H9 (cell line): Measurements from ENCODE around the gene CCDC149. TPM values are rescaled to one million over a fixed set of nuclear protein-coding genes. Genes with fewer than 3 reads are reported as not detected.

Source experiments
- DNase-seq: peaks from one replicate; pipeline ENCODE4 v3.0.0-alpha.2; 2017
- H2AFZ ChIP-seq: one replicate; pipeline ENCODE4 v1.6.1; 2013; ENCODE audit warnings: mild to moderate bottlenecking, low read length, control low read depth, moderate library complexity
- H2AK5ac ChIP-seq: 2 replicates; pipeline ENCODE4 v1.6.1; 2013; ENCODE audit warnings: low read length, control low read depth, mixed read lengths; ENCODE audit not compliant: insufficient read length
- H2BK120ac ChIP-seq: one replicate; pipeline ENCODE4 v1.6.1; 2013; ENCODE audit warnings: low read depth, mild to moderate bottlenecking, low read length, control low read depth, inconsistent platforms; ENCODE audit not compliant: poor library complexity, severe bottlenecking
- H2BK12ac ChIP-seq: 2 replicates; pipeline ENCODE4 v1.6.1; 2013; ENCODE audit warnings: low read length, control low read depth, mixed read lengths, low read depth; ENCODE audit not compliant: insufficient read length
- H2BK15ac ChIP-seq: 2 replicates; pipeline ENCODE4 v1.6.1; 2013; ENCODE audit warnings: low read depth, low read length, control low read depth
- H2BK20ac ChIP-seq: one replicate; pipeline ENCODE4 v1.6.1; 2013; ENCODE audit warnings: low read depth, mild to moderate bottlenecking, low read length, control low read depth, inconsistent platforms; ENCODE audit not compliant: poor library complexity, severe bottlenecking
- H2BK5ac ChIP-seq: 2 replicates; pipeline ENCODE4 v1.6.1; 2013; ENCODE audit warnings: low read length, control low read depth, mixed read lengths; ENCODE audit not compliant: insufficient read length
- H3K14ac ChIP-seq: 2 replicates; pipeline ENCODE4 v1.6.1; 2013; ENCODE audit warnings: low read length, control low read depth; ENCODE audit not compliant: insufficient read depth
- H3K18ac ChIP-seq: 2 replicates; pipeline ENCODE4 v1.6.1; 2013; ENCODE audit warnings: low read depth, mild to moderate bottlenecking, mixed read lengths, low read length, control low read depth; ENCODE audit not compliant: insufficient read length
- H3K23ac ChIP-seq: 2 replicates; pipeline ENCODE4 v1.6.1; 2013; ENCODE audit warnings: low read length, control low read depth, mixed read lengths, low read depth; ENCODE audit not compliant: insufficient read length
- H3K23me2 ChIP-seq: 2 replicates; pipeline ENCODE4 v1.6.1; 2013; ENCODE audit warnings: low read depth, mild to moderate bottlenecking, mixed read lengths, low read length, control low read depth; ENCODE audit not compliant: insufficient read length, poor library complexity, severe bottlenecking
- H3K27ac ChIP-seq: 2 replicates; pipeline ENCODE4 v1.5.1; 2013; ENCODE audit warnings: low read length, control low read depth, mixed read lengths, low read depth; ENCODE audit not compliant: insufficient read length
- H3K27me3 ChIP-seq: 2 replicates; pipeline ENCODE4 v1.6.1; 2013; ENCODE audit warnings: low read length, control low read depth, inconsistent platforms; ENCODE audit not compliant: insufficient read depth
- H3K4ac ChIP-seq: 2 replicates; pipeline ENCODE4 v1.6.1; 2013; ENCODE audit warnings: low read depth, mild to moderate bottlenecking, control low read depth, inconsistent platforms, low read length, moderate library complexity
- H3K4me1 ChIP-seq: 2 replicates; pipeline ENCODE4 v1.6.1; 2013; ENCODE audit warnings: low read length, control low read depth, inconsistent platforms; ENCODE audit not compliant: insufficient read depth
- H3K4me2 ChIP-seq: 2 replicates; pipeline ENCODE4 v1.6.1; 2013; ENCODE audit warnings: low read length, control low read depth, mixed read lengths; ENCODE audit not compliant: insufficient read length, insufficient read depth
- H3K56ac ChIP-seq: 2 replicates; pipeline ENCODE4 v1.6.1; 2013; ENCODE audit warnings: low read depth, mild to moderate bottlenecking, mixed read lengths, low read length, control low read depth; ENCODE audit not compliant: insufficient read length
- H3K79me1 ChIP-seq: 2 replicates; pipeline ENCODE4 v1.6.1; 2013; ENCODE audit warnings: low read depth, mild to moderate bottlenecking, moderate library complexity, low read length, control low read depth, inconsistent platforms; ENCODE audit not compliant: insufficient read depth, poor library complexity, severe bottlenecking
- H3K79me2 ChIP-seq: 2 replicates; pipeline ENCODE4 v1.6.1; 2013; ENCODE audit warnings: low read length, control low read depth, inconsistent platforms; ENCODE audit not compliant: insufficient read depth
- H3K9ac ChIP-seq: 2 replicates; pipeline ENCODE4 v1.6.1; 2013; ENCODE audit warnings: low read length, control low read depth, mixed read lengths; ENCODE audit not compliant: insufficient read length; ENCODE audit errors: extremely low read depth
- H3K9me3 ChIP-seq: one replicate; pipeline ENCODE4 v1.6.1; 2013; ENCODE audit warnings: low read depth, low read length, inconsistent platforms; ENCODE audit not compliant: control insufficient read depth
- H3T11ph ChIP-seq: one replicate; pipeline ENCODE4 v1.6.1; 2013; ENCODE audit warnings: mild to moderate bottlenecking, low read length, control low read depth, inconsistent platforms
- H4K20me1 ChIP-seq: one replicate; pipeline ENCODE4 v1.6.1; 2013; ENCODE audit not compliant: control insufficient read depth, insufficient read length, insufficient read depth
- H4K5ac ChIP-seq: 2 replicates; pipeline ENCODE4 v1.6.1; 2013; ENCODE audit warnings: low read depth, mild to moderate bottlenecking, mixed read lengths, low read length, control low read depth; ENCODE audit not compliant: insufficient read length
- H4K8ac ChIP-seq: replicated peaks from 2 replicates; pipeline ENCODE4 v1.6.1; 2013; ENCODE audit warnings: low read length, control low read depth, mixed read lengths, low read depth; ENCODE audit not compliant: insufficient read length
- H4K91ac ChIP-seq: 2 replicates; pipeline ENCODE4 v1.6.1; 2013; ENCODE audit warnings: low read depth, mild to moderate bottlenecking, moderate library complexity, mixed read lengths, low read length, control low read depth; ENCODE audit not compliant: insufficient read length
- H3K27ac Mint-ChIP-seq, 3 experiments: 2 replicates in 2 of 3; 3 replicates in 1 of 3; pipeline ENCODE4 v1.8.0; 2020 to 2021; ENCODE audit warnings: mixed read lengths in 3 of 3, mild to moderate bottlenecking in 1 of 3, moderate library complexity in 1 of 3
- H3K27me3 Mint-ChIP-seq: 2 replicates; pipeline ENCODE4 v1.8.0; 2021; ENCODE audit warnings: low read depth, mild to moderate bottlenecking, moderate library complexity, mixed read lengths
- H3K36me3 Mint-ChIP-seq, 3 experiments: 2 replicates in 2 of 3; 3 replicates in 1 of 3; pipeline ENCODE4 v1.8.0; 2020 to 2021; ENCODE audit warnings: low read depth in 3 of 3, mixed read lengths in 3 of 3; ENCODE audit not compliant: insufficient read depth in 1 of 3
- H3K4me1 Mint-ChIP-seq, 2 experiments: 2 replicates each; pipeline ENCODE4 v1.8.0; 2020; ENCODE audit warnings: mixed read lengths in 2 of 2
- H3K4me3 Mint-ChIP-seq, 2 experiments: 2 replicates in 1 of 2; 3 replicates in 1 of 2; pipeline ENCODE4 v1.8.0; 2020 to 2021; ENCODE audit warnings: mild to moderate bottlenecking in 2 of 2, mixed read lengths in 2 of 2, moderate library complexity in 1 of 2
- H3K9me3 Mint-ChIP-seq, 2 experiments: 2 replicates in 1 of 2; 3 replicates in 1 of 2; pipeline ENCODE4 v1.8.0; 2020; ENCODE audit warnings: mild to moderate bottlenecking in 2 of 2, mixed read lengths in 2 of 2, moderate library complexity in 1 of 2
- WGBS: extraction: QIAGEN DNeasy Blood & Tissue Kit; methylation state at CpG from one replicate; pipeline ENCODE4 v1.1.7; 2013; ENCODE audit warnings: missing lambda C conversion rate, low lambda C conversion rate, mixed read lengths; ENCODE audit not compliant: insufficient read length; ENCODE audit errors: extremely low coverage; 5-methylcytosine and 5-hydroxymethylcytosine counted together
- total RNA-seq: library from RNA; stranded (reverse); gene quantifications from 2 replicates; pipeline ENCODE4 v1.2.1, GENCODE V29; 2021
- TF ChIP-seq, protein P1 (sequence below): fragments of 200-600 bp; sonication (generic); conservative IDR thresholded peaks from 3 replicates; pipeline ENCODE4 v1.8.0; 2021; ENCODE audit warnings: antibody characterized with exemption, mild to moderate bottlenecking

CCDC149 gene
- total RNA-seq, 1 experiment from 2014 or later: 4.5 TPM

DNA sequence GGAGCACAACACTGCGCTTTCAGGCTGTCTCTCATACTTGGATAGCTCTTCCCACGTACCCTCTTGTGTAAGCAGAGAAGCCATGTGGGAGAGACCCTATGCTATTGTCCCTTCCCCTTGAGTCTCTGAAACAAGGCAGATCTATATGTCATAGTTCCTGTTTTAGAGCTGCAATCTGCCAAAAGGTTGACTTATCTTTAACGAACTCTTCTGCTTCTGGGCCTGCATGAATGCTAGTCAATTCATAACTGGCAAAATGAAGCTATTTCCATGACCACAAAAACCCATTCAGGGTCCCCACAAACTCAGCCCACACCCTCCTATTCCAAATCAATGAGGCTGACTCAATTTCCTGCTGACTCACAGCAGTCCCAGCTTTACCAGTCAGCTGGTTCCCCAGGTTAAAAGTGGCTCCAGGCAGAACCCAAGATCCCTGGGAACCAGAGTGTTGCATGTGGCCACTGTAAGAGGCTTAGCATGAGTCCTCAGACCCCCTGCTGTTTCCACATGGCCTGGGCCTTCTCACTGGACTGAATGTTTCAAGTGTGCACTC, 142.7 kb downstream of the CCDC149 start:
- no peak overlapping the region for H4K8ac ChIP-seq
- Mint-ChIP-seq H3K9me3 (no peaks in the 10 kb centered on the region; a peak in 1 of 5 replicates), H3K27ac (peak overlapping the region in 1 of 3 experiments; percentile 49; a peak in 1 of 7 replicates), H3K4me1 (peaks cover 18 to 19% of the 10 kb centered on the region in 2 experiments), H3K4me3 (no peak overlapping the region), H3K27me3 (no peaks in the 10 kb centered on the region; the same call in 1 of the 2 replicates), H3K36me3 (no peaks in the 10 kb centered on the region; a peak in 1 of 7 replicates)
- no peak overlapping the region for H3K56ac ChIP-seq
- no peak overlapping the region for H2BK15ac ChIP-seq
- H2AK5ac ChIP-seq: no peak overlapping the region
- no peaks in the 10 kb centered on the region for H3K9me3 ChIP-seq
- no peak overlapping the region for H3K27ac ChIP-seq
- H3K79me2 ChIP-seq: no peaks in the 10 kb centered on the region
- no peaks in the 10 kb centered on the region for H3K4me1 ChIP-seq
- H2BK120ac ChIP-seq: no peak overlapping the region
- H3K9ac ChIP-seq: no peak overlapping the region
- no peaks in the 10 kb centered on the region for H3K79me1 ChIP-seq
- H3K14ac ChIP-seq: no peak overlapping the region
- no peaks in the 10 kb centered on the region for H4K20me1 ChIP-seq
- H3K23me2 ChIP-seq: no peaks in the 10 kb centered on the region
- no peak overlapping the region for H4K91ac ChIP-seq
- no peaks in the 10 kb centered on the region for H3K27me3 ChIP-seq
- WGBS: no CpG with 5 or more reads among the region's 3 CpGs
- H2AFZ ChIP-seq: no peak overlapping the region
- TF ChIP-seq, protein P1, sequence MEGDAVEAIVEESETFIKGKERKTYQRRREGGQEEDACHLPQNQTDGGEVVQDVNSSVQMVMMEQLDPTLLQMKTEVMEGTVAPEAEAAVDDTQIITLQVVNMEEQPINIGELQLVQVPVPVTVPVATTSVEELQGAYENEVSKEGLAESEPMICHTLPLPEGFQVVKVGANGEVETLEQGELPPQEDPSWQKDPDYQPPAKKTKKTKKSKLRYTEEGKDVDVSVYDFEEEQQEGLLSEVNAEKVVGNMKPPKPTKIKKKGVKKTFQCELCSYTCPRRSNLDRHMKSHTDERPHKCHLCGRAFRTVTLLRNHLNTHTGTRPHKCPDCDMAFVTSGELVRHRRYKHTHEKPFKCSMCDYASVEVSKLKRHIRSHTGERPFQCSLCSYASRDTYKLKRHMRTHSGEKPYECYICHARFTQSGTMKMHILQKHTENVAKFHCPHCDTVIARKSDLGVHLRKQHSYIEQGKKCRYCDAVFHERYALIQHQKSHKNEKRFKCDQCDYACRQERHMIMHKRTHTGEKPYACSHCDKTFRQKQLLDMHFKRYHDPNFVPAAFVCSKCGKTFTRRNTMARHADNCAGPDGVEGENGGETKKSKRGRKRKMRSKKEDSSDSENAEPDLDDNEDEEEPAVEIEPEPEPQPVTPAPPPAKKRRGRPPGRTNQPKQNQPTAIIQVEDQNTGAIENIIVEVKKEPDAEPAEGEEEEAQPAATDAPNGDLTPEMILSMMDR: no peak
- H2BK12ac ChIP-seq: no peak overlapping the region
- H3K4me2 ChIP-seq: no peak overlapping the region
- DNase-seq: no peak
- H4K5ac ChIP-seq: no peak overlapping the region
- no peak overlapping the region for H2BK20ac ChIP-seq
- no peak overlapping the region for H3K18ac ChIP-seq
- no peak overlapping the region for H3K4ac ChIP-seq
- no peak overlapping the region for H3T11ph ChIP-seq
- H3K23ac ChIP-seq: no peak overlapping the region
- no peak overlapping the region for H2BK5ac ChIP-seq
